ENCODE results near the gene STX18. TPM values are rescaled to one million over a fixed set of nuclear protein-coding genes. Genes with fewer than 3 reads are reported as not detected.

STX18 gene
- total and polyA plus RNA-seq, 2 experiments from 2014 or later = 15.9 to 18.1 TPM

DNA sequence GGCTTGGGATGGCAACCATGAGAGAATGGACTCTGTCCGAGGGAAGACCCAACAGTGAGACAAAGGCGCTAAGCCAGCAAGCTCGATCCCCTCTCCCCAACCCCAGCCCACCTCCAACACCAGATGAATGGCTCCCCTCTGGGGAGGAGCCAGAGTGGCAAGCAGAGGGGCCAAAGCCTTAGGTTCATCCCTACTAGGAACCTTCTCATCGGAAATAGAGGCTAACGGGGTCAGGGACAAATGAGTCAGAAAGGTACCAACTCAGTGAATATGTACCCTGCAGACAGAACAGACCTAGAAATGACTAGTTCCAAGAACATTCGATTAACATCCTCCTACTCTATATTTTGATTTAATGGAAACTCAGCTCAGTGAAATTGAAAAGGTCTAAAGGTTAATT is 81.1 kb downstream of the STX18 start (continued):
- TF ChIP-seq, protein P1, sequence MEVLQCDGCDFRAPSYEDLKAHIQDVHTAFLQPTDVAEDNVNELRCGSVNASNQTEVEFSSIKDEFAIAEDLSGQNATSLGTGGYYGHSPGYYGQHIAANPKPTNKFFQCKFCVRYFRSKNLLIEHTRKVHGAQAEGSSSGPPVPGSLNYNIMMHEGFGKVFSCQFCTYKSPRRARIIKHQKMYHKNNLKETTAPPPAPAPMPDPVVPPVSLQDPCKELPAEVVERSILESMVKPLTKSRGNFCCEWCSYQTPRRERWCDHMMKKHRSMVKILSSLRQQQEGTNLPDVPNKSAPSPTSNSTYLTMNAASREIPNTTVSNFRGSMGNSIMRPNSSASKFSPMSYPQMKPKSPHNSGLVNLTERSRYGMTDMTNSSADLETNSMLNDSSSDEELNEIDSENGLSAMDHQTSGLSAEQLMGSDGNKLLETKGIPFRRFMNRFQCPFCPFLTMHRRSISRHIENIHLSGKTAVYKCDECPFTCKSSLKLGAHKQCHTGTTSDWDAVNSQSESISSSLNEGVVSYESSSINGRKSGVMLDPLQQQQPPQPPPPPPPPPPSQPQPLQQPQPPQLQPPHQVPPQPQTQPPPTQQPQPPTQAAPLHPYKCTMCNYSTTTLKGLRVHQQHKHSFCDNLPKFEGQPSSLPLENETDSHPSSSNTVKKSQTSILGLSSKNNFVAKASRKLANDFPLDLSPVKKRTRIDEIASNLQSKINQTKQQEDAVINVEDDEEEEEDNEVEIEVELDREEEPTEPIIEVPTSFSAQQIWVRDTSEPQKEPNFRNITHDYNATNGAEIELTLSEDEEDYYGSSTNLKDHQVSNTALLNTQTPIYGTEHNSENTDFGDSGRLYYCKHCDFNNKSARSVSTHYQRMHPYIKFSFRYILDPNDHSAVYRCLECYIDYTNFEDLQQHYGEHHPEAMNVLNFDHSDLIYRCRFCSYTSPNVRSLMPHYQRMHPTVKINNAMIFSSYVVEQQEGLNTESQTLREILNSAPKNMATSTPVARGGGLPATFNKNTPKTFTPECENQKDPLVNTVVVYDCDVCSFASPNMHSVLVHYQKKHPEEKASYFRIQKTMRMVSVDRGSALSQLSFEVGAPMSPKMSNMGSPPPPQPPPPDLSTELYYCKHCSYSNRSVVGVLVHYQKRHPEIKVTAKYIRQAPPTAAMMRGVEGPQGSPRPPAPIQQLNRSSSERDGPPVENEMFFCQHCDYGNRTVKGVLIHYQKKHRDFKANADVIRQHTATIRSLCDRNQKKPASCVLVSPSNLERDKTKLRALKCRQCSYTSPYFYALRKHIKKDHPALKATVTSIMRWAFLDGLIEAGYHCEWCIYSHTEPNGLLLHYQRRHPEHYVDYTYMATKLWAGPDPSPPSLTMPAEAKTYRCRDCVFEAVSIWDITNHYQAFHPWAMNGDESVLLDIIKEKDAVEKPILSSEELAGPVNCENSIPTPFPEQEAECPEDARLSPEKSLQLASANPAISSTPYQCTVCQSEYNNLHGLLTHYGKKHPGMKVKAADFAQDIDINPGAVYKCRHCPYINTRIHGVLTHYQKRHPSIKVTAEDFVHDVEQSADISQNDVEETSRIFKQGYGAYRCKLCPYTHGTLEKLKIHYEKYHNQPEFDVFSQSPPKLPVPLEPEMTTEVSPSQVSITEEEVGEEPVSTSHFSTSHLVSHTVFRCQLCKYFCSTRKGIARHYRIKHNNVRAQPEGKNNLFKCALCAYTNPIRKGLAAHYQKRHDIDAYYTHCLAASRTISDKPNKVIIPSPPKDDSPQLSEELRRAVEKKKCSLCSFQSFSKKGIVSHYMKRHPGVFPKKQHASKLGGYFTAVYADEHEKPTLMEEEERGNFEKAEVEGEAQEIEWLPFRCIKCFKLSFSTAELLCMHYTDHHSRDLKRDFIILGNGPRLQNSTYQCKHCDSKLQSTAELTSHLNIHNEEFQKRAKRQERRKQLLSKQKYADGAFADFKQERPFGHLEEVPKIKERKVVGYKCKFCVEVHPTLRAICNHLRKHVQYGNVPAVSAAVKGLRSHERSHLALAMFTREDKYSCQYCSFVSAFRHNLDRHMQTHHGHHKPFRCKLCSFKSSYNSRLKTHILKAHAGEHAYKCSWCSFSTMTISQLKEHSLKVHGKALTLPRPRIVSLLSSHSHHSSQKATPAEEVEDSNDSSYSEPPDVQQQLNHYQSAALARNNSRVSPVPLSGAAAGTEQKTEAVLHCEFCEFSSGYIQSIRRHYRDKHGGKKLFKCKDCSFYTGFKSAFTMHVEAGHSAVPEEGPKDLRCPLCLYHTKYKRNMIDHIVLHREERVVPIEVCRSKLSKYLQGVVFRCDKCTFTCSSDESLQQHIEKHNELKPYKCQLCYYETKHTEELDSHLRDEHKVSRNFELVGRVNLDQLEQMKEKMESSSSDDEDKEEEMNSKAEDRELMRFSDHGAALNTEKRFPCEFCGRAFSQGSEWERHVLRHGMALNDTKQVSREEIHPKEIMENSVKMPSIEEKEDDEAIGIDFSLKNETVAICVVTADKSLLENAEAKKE (CRISPR knock-in tag; IDR thresholded peaks at IDR 0.05) = no peak
- TF ChIP-seq JUNB (IDR thresholded peaks at IDR 0.05; ENCODE audit: unreplicated experiment) = no peak
- no peak for TF ChIP-seq CREB1 (CRISPR knock-in tag; IDR thresholded peaks at IDR 0.05; ENCODE audit: low read depth)
- TF ChIP-seq, protein P2, sequence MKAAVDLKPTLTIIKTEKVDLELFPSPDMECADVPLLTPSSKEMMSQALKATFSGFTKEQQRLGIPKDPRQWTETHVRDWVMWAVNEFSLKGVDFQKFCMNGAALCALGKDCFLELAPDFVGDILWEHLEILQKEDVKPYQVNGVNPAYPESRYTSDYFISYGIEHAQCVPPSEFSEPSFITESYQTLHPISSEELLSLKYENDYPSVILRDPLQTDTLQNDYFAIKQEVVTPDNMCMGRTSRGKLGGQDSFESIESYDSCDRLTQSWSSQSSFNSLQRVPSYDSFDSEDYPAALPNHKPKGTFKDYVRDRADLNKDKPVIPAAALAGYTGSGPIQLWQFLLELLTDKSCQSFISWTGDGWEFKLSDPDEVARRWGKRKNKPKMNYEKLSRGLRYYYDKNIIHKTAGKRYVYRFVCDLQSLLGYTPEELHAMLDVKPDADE (IDR thresholded peaks at IDR 0.05) = no peak
- TF ChIP-seq, protein P3, sequence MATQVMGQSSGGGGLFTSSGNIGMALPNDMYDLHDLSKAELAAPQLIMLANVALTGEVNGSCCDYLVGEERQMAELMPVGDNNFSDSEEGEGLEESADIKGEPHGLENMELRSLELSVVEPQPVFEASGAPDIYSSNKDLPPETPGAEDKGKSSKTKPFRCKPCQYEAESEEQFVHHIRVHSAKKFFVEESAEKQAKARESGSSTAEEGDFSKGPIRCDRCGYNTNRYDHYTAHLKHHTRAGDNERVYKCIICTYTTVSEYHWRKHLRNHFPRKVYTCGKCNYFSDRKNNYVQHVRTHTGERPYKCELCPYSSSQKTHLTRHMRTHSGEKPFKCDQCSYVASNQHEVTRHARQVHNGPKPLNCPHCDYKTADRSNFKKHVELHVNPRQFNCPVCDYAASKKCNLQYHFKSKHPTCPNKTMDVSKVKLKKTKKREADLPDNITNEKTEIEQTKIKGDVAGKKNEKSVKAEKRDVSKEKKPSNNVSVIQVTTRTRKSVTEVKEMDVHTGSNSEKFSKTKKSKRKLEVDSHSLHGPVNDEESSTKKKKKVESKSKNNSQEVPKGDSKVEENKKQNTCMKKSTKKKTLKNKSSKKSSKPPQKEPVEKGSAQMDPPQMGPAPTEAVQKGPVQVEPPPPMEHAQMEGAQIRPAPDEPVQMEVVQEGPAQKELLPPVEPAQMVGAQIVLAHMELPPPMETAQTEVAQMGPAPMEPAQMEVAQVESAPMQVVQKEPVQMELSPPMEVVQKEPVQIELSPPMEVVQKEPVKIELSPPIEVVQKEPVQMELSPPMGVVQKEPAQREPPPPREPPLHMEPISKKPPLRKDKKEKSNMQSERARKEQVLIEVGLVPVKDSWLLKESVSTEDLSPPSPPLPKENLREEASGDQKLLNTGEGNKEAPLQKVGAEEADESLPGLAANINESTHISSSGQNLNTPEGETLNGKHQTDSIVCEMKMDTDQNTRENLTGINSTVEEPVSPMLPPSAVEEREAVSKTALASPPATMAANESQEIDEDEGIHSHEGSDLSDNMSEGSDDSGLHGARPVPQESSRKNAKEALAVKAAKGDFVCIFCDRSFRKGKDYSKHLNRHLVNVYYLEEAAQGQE (IDR thresholded peaks at IDR 0.05; ENCODE audit: unreplicated experiment) = no peak
- TF ChIP-seq EZH2 (IDR thresholded peaks at IDR 0.05; ENCODE audit: low read depth, unreplicated experiment) = no peak
- TF ChIP-seq EZH2phosphoT487 (IDR thresholded peaks at IDR 0.05; ENCODE audit: unreplicated experiment) = no peak
- TF ChIP-seq ZNF331 (CRISPR knock-in tag; IDR thresholded peaks at IDR 0.05; ENCODE audit: low read depth) = no peak
